Esophagus squamous epithelium (tissue), 4 donors: ENCODE results near the gene CFAP74.

ENCODE experiments used
- CTCF ChIP-seq, 6 experiments: fragments of 450-650 bp in 4 of 6; fragments of 200-600 bp in 2 of 6; sonication (generic) in 2 of 6; IDR thresholded peaks; one replicate each; pipeline ENCODE4 v1.5.1; 2016 to 2019; ENCODE audit warnings: antibody characterized with exemption in 6 of 6, mild to moderate bottlenecking in 4 of 6, moderate library complexity in 4 of 6
- POLR2A ChIP-seq, 4 donors: fragments of 450-650 bp; IDR thresholded peaks; one replicate each; pipeline ENCODE4 v1.6.1; 2017; ENCODE audit warnings: antibody characterized with exemption in 4 of 4, mild to moderate bottlenecking in 4 of 4, moderate library complexity in 3 of 4

GRCh38 chr1:2031546-2032540 lies 28.3 kb upstream of the CFAP74 start:
- TF ChIP-seq POLR2A (IDR thresholded peaks at IDR 0.05): no peak
- no peak for TF ChIP-seq CTCF (IDR thresholded peaks at IDR 0.05)
